ENCODE measurements around the gene GNAI3.
A peak's percentile ranks its signal among the peaks of the same experiment; 100 is the strongest.

Gene GNAI3

DNA sequence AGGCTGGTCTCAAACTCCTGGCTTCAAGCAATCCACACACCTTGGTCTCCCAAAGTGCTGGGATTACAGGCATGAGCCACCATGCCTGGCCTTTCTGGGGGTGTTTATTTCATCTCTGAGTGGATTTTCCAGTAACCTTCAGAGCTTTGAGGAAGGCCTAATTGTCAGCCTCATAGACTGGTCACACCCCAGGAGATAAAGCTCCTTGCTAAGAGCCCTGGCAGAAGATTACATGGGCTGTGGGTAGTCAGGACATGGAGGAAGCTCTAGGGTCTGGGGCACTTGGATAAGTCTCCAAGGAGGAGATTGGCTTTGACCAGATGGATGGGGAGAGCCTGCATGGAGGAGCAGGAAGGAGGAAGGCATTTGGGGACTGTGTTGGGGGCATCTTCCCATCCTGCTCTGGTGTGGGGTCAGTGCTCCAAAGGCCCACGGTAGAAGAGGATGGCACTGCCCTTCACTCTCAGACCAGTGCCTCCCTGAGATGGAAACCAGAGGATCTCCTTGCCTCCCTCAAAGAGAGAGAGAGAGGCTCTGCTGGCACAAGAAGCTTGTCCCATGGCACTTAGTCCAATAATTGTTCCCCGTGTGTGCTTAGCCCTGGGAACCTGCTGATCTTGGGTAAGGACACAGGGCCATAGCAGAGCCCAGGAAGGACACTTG, 92.8 kb downstream of the GNAI3 start:
- H3K27ac ChIP-seq: no peak overlapping the region
- TF ChIP-seq ZFX (IDR thresholded peaks at IDR 0.05): no peak
- TF ChIP-seq CTCF (conservative IDR thresholded peaks at IDR 0.05): no peak

- TF ChIP-seq CTCF (conservative IDR thresholded peaks at IDR 0.05) (no peak), ZFX (IDR thresholded peaks at IDR 0.05) (no peak)
- no peak overlapping the region for H3K27ac ChIP-seq
Observed at GRCh38 chr1:109641861-109642260, 93.4 kb downstream of the GNAI3 start.

DNA sequence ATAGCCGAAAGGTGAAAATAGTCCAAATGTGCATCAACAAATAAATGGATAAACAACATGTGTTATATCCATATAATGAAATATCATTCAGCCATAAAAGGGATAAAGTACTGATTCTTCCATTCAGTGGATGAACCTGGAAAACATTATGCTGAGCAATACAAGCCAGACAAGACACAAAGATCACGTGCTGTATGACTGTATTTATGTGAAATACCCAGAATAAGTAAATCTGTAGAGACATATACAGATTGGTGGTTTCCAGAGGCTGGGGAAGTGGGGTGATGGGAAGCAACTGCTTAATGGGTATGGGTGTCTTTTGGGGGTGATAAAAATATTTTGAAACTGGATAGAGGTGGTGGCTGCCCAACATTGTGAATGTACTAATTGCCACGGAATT, 94.2 kb downstream of the GNAI3 start:
- no peak overlapping the region for H3K27ac ChIP-seq
- TF ChIP-seq CTCF (conservative IDR thresholded peaks at IDR 0.05) (no peak), ZFX (IDR thresholded peaks at IDR 0.05) (no peak)

GRCh38 chr1:109643385-109644230, 95.2 kb downstream of the GNAI3 start:
- no peak overlapping the region; the same call in 1 of the 2 replicates for H3K27ac ChIP-seq
- TF ChIP-seq CTCF (conservative IDR thresholded peaks at IDR 0.05) (peak; percentile 97), ZFX (IDR thresholded peaks at IDR 0.05) (no peak)

DNA sequence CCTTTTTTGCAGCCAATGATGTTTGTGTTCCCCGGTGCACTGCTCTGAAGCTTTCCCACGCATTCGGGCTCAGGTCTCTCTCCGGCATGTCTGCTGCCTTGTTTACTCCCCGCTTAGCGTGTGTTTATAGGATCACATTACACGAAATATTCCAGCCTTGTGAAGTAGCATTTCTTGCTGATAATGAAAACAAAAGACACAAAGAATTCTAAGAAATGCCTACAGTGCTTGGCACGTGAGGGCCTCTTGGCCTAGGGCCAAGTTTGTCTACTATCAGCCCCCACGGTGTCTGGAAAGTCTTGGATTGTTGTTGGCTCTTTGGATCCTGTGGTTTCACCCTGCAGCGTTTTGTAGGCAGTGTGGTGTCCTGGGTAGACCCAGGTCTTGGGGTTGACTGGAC, 96.3 kb downstream of the GNAI3 start:
- no peak for TF ChIP-seq ZFX (IDR thresholded peaks at IDR 0.05)
- no peak for TF ChIP-seq CTCF (conservative IDR thresholded peaks at IDR 0.05)
- no peak overlapping the region for H3K27ac ChIP-seq

- TF ChIP-seq ZFX (IDR thresholded peaks at IDR 0.05): no peak
- TF ChIP-seq CTCF (conservative IDR thresholded peaks at IDR 0.05): peak; percentile 81
- H3K27ac ChIP-seq: no peak overlapping the region
Observed at GRCh38 chr1:109649491-109649914, 101.1 kb downstream of the GNAI3 start.

DNA sequence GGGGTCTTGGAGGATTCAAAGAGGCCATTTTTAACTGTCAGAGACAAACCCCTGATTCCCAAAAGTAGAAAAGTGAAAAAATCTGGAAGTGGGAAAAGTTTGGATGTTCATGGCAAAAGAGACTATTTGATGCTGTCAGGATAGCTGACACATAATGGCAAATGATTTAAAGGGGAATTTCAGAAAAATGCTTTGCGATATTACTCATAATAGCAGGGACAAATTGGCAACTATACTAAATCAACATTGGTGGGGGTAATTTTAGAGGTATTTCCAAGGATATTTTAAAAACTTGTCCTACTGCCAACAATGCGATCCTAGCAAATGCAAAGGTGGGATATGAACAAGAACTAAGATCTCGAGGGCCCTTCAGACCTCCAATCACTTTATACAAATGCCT, 102.2 kb downstream of the GNAI3 start:
- TF ChIP-seq ZFX (IDR thresholded peaks at IDR 0.05) (no peak), CTCF (conservative IDR thresholded peaks at IDR 0.05) (no peak)
- H3K27ac ChIP-seq: no peak overlapping the region
